H1 (cell line): ENCODE results near the gene MGAT5. TPM values are rescaled to one million over a fixed set of nuclear protein-coding genes. Genes with fewer than 3 reads are reported as not detected.

Experiments
- EGR1 ChIP-seq: IDR thresholded peaks from 2 replicates; pipeline ENCODE4 v1.6.1; 2011; ENCODE audit warnings: low read depth, low read length, borderline replicate concordance
- NANOG ChIP-seq: IDR thresholded peaks from 2 replicates; pipeline ENCODE4 v1.6.1; 2011; ENCODE audit warnings: low read length, low read depth, mild to moderate bottlenecking, inconsistent platforms; ENCODE audit not compliant: insufficient read depth, poor library complexity, severe bottlenecking
- TAF1 ChIP-seq: IDR thresholded peaks from 2 replicates; pipeline ENCODE4 v1.6.1; 2011; ENCODE audit warnings: mild to moderate bottlenecking, low read depth, low read length
- polyA plus RNA-seq, 7 experiments: library from polyadenylated mRNA; depleted of rRNA in 3 of 7; stranded (reverse) in 5 of 7; unstranded in 2 of 7; fragments of >200 nt in 5 of 7; fragments of 200-250 nt in 2 of 7; gene quantifications; 1 replicate in 5 of 7; 2 replicates in 1 of 7; 4 replicates in 1 of 7; pipeline versions ENCODE4 v1.2.1 to v1.2.3, GENCODE V29; 2011 to 2013; ENCODE audit warnings: missing spikeins in 2 of 7, mixed read lengths in 2 of 7
- total RNA-seq: library from RNA; stranded (reverse); fragmentation: NEBNext Ultra II Directional; extraction: Animal tissue kit (Norgen Biotek cat#: 25700); gene quantifications from 2 replicates; pipeline ENCODE4 v1.2.1, GENCODE V29; 2021
- TF ChIP-seq, protein P1 (sequence below): IDR thresholded peaks from 2 replicates; pipeline ENCODE4 v1.6.1; 2011; ENCODE audit warnings: low read depth, mild to moderate bottlenecking, low read length; ENCODE audit not compliant: insufficient read depth
- TF ChIP-seq, protein P2 (sequence below): fragments of 300-600 bp; sonication (generic); IDR thresholded peaks from 2 replicates; pipeline ENCODE4 v1.7.1; 2012; ENCODE audit warnings: low read length, moderate library complexity, mild to moderate bottlenecking, inconsistent platforms; ENCODE audit not compliant: insufficient replicate concordance

The MGAT5 gene
- total and polyA plus RNA-seq, 2 of the 8 experiments (the other 6 are each of a cell fraction or from before 2014, with no cell fraction given) = 11.2 to 49.2 TPM

- TF ChIP-seq NANOG (no peak), TAF1 (no peak), EGR1 (no peak)
- TF ChIP-seq, protein P1, sequence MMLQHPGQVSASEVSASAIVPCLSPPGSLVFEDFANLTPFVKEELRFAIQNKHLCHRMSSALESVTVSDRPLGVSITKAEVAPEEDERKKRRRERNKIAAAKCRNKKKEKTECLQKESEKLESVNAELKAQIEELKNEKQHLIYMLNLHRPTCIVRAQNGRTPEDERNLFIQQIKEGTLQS = no peak
- TF ChIP-seq, protein P2, sequence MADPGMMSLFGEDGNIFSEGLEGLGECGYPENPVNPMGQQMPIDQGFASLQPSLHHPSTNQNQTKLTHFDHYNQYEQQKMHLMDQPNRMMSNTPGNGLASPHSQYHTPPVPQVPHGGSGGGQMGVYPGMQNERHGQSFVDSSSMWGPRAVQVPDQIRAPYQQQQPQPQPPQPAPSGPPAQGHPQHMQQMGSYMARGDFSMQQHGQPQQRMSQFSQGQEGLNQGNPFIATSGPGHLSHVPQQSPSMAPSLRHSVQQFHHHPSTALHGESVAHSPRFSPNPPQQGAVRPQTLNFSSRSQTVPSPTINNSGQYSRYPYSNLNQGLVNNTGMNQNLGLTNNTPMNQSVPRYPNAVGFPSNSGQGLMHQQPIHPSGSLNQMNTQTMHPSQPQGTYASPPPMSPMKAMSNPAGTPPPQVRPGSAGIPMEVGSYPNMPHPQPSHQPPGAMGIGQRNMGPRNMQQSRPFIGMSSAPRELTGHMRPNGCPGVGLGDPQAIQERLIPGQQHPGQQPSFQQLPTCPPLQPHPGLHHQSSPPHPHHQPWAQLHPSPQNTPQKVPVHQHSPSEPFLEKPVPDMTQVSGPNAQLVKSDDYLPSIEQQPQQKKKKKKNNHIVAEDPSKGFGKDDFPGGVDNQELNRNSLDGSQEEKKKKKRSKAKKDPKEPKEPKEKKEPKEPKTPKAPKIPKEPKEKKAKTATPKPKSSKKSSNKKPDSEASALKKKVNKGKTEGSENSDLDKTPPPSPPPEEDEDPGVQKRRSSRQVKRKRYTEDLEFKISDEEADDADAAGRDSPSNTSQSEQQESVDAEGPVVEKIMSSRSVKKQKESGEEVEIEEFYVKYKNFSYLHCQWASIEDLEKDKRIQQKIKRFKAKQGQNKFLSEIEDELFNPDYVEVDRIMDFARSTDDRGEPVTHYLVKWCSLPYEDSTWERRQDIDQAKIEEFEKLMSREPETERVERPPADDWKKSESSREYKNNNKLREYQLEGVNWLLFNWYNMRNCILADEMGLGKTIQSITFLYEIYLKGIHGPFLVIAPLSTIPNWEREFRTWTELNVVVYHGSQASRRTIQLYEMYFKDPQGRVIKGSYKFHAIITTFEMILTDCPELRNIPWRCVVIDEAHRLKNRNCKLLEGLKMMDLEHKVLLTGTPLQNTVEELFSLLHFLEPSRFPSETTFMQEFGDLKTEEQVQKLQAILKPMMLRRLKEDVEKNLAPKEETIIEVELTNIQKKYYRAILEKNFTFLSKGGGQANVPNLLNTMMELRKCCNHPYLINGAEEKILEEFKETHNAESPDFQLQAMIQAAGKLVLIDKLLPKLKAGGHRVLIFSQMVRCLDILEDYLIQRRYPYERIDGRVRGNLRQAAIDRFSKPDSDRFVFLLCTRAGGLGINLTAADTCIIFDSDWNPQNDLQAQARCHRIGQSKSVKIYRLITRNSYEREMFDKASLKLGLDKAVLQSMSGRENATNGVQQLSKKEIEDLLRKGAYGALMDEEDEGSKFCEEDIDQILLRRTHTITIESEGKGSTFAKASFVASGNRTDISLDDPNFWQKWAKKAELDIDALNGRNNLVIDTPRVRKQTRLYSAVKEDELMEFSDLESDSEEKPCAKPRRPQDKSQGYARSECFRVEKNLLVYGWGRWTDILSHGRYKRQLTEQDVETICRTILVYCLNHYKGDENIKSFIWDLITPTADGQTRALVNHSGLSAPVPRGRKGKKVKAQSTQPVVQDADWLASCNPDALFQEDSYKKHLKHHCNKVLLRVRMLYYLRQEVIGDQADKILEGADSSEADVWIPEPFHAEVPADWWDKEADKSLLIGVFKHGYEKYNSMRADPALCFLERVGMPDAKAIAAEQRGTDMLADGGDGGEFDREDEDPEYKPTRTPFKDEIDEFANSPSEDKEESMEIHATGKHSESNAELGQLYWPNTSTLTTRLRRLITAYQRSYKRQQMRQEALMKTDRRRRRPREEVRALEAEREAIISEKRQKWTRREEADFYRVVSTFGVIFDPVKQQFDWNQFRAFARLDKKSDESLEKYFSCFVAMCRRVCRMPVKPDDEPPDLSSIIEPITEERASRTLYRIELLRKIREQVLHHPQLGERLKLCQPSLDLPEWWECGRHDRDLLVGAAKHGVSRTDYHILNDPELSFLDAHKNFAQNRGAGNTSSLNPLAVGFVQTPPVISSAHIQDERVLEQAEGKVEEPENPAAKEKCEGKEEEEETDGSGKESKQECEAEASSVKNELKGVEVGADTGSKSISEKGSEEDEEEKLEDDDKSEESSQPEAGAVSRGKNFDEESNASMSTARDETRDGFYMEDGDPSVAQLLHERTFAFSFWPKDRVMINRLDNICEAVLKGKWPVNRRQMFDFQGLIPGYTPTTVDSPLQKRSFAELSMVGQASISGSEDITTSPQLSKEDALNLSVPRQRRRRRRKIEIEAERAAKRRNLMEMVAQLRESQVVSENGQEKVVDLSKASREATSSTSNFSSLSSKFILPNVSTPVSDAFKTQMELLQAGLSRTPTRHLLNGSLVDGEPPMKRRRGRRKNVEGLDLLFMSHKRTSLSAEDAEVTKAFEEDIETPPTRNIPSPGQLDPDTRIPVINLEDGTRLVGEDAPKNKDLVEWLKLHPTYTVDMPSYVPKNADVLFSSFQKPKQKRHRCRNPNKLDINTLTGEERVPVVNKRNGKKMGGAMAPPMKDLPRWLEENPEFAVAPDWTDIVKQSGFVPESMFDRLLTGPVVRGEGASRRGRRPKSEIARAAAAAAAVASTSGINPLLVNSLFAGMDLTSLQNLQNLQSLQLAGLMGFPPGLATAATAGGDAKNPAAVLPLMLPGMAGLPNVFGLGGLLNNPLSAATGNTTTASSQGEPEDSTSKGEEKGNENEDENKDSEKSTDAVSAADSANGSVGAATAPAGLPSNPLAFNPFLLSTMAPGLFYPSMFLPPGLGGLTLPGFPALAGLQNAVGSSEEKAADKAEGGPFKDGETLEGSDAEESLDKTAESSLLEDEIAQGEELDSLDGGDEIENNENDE = no peak
Observed at GRCh38 chr2:134458473-134458853, 204.6 kb downstream of the MGAT5 start (continued).
